NB4 (cell line): Measurements from ENCODE around the gene GALK1.

Source experiments
- POLR2A ChIP-seq: IDR thresholded peaks from 2 replicates; pipeline ENCODE4 v1.6.1; 2011; ENCODE audit warnings: mild to moderate bottlenecking; ENCODE audit not compliant: insufficient read length; ENCODE audit errors: extremely low read depth
- TF ChIP-seq, protein P1 (sequence below): IDR thresholded peaks from one replicate; pipeline ENCODE4 v1.5.1; 2012; ENCODE audit warnings: low read depth, low read length
- TF ChIP-seq, protein P2 (sequence below): IDR thresholded peaks from 2 replicates; pipeline ENCODE4 v1.6.1; 2011; ENCODE audit warnings: low read depth, low read length

DNA sequence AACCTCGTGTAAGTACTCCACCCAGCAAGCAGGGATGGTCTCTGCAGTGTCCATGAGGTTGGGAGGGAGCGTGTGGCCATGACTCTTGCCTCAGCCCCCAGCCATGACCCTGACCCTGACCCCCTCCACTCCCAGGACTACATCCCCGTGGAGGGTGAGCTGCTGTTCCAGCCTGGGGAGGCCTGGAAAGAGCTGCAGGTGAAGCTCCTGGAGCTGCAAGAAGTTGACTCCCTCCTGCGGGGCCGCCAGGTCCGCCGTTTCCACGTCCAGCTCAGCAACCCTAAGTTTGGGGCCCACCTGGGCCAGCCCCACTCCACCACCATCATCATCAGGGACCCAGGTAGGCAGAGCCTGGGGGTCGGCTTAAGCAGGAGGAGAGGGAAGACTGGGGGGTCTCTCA lies 16.3 kb downstream of the GALK1 start:
- TF ChIP-seq, protein P1, sequence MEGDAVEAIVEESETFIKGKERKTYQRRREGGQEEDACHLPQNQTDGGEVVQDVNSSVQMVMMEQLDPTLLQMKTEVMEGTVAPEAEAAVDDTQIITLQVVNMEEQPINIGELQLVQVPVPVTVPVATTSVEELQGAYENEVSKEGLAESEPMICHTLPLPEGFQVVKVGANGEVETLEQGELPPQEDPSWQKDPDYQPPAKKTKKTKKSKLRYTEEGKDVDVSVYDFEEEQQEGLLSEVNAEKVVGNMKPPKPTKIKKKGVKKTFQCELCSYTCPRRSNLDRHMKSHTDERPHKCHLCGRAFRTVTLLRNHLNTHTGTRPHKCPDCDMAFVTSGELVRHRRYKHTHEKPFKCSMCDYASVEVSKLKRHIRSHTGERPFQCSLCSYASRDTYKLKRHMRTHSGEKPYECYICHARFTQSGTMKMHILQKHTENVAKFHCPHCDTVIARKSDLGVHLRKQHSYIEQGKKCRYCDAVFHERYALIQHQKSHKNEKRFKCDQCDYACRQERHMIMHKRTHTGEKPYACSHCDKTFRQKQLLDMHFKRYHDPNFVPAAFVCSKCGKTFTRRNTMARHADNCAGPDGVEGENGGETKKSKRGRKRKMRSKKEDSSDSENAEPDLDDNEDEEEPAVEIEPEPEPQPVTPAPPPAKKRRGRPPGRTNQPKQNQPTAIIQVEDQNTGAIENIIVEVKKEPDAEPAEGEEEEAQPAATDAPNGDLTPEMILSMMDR, result no peak
- TF ChIP-seq, protein P2, sequence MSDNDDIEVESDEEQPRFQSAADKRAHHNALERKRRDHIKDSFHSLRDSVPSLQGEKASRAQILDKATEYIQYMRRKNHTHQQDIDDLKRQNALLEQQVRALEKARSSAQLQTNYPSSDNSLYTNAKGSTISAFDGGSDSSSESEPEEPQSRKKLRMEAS, result no peak
- no peak for TF ChIP-seq POLR2A
